ENCODE measurements around the gene CRKL. TPM values are rescaled to one million over a fixed set of nuclear protein-coding genes. Genes with fewer than 3 reads are reported as not detected.

CRKL gene
- total RNA-seq (2014; rRNA removed; shearing (Covaris generic)) (47.5 and 57.7 TPM in 2 replicates), total RNA-seq (2022) (70.9 and 73.4 TPM in 2 replicates), Bru-seq, nascent RNA (percentile 75 among the genes with signal in this experiment), BruChase-seq, experiment 1, labeled RNA remaining after a 6-hour chase (percentile 86 among the genes with signal in this experiment), BruChase-seq, experiment 2, labeled RNA remaining after a 2-hour chase (percentile 96 among the genes with signal in this experiment)
- long read RNA-seq, full-length matches to known transcripts = 99 of 143 reads
- long read RNA-seq, partial matches to known transcripts = 29 of 143 reads
- long read RNA-seq, other reads (novel, unspliced or antisense) = 15 of 143 reads

- BruUV-seq (replicated peaks) = TSS peak; percentile 95
- H2AFZ ChIP-seq (ENCODE audit: low read length) = peak within 1 kb of the TSS; percentile 97
- peak within 1 kb of the TSS; percentile 85 for H3K4me2 ChIP-seq (ENCODE audit: low read length)
- H4K20me1 ChIP-seq (ENCODE audit: insufficient read depth, low read length) = peaks cover 23% of the 10 kb centered on the region
- peaks cover 23% of the 10 kb centered on the region for H3K36me3 ChIP-seq (ENCODE audit: insufficient read depth, low read length)
- peaks cover 16% of the 10 kb centered on the region for H3K4me1 ChIP-seq (ENCODE audit: insufficient read depth, low read length, poor library complexity, severe bottlenecking)
- H3K79me2 ChIP-seq (ENCODE audit: insufficient read depth, low read depth, low read length) = peaks cover 49% of the 10 kb centered on the region
- peak within 1 kb of the TSS; percentile 70 for H3K27ac ChIP-seq (ENCODE audit: low read depth, low read length, poor library complexity, severe bottlenecking)
- intact Hi-C loops (cut with micrococcal nuclease; ENCODE audit: unreplicated experiment) = loop anchor here (1.0 to 10.0 kb wide), 3 partner anchors 58 to 85 kb away; partner anchors contain the start of genes LZTR1, PI4KA, SNAP29 and THAP7
- peak within 1 kb of the TSS; percentile 97 for H3K4me3 ChIP-seq (ENCODE audit: low read depth, low read length, poor library complexity, severe bottlenecking)
- POLR2A ChIA-PET = no interaction called here
- DNase-seq (ENCODE audit: low spot score) = peak; percentile 98
- CTCF ChIA-PET (ENCODE audit: unreplicated experiment) = no interaction called here
- no peaks in the 10 kb centered on the region for H3K9me3 ChIP-seq (ENCODE audit: low read length)
- H3K9me2 ChIP-seq (ENCODE audit: insufficient read depth, low read length) = no peaks in the 10 kb centered on the region
- no peak for TF ChIP-seq EZH2phosphoT487 (IDR thresholded peaks at IDR 0.05; ENCODE audit: borderline replicate concordance, low read depth, low read length)
- TF ChIP-seq CTCF (conservative IDR thresholded peaks at IDR 0.05; ENCODE audit: low read length) = peak; percentile 91
These were observed at the start of gene CRKL for GRCh38 chr22:20916916-20917810. CRKL (plus strand) TSS chr22:20917407; CDS start chr22:20917935, 528 bp downstream.

- TF ChIP-seq EZH2phosphoT487 (IDR thresholded peaks at IDR 0.05; ENCODE audit: borderline replicate concordance, low read depth, low read length) (no peak), CTCF (conservative IDR thresholded peaks at IDR 0.05; ENCODE audit: low read length) (no peak)
- no peak overlapping the region for H3K4me2 ChIP-seq (ENCODE audit: low read length)
- no peak overlapping the region for H3K4me3 ChIP-seq (ENCODE audit: low read depth, low read length, poor library complexity, severe bottlenecking)
- POLR2A ChIA-PET = interaction anchor here (0.5 to 0.6 kb wide), 2 partner anchors 75 to 157 kb away, joined by 4 to 6 read pairs; no protein-coding TSS in a partner anchor
- no peak overlapping the region for H2AFZ ChIP-seq (ENCODE audit: low read length)
- peaks cover 4% of the 10 kb centered on the region for H3K4me1 ChIP-seq (ENCODE audit: insufficient read depth, low read length, poor library complexity, severe bottlenecking)
- H3K36me3 ChIP-seq (ENCODE audit: insufficient read depth, low read length) = peaks cover 15% of the 10 kb centered on the region
- CTCF ChIA-PET (ENCODE audit: unreplicated experiment) = no interaction called here
- no peaks in the 10 kb centered on the region for H3K9me2 ChIP-seq (ENCODE audit: insufficient read depth, low read length)
- no peak overlapping the region for H3K27ac ChIP-seq (ENCODE audit: low read depth, low read length, poor library complexity, severe bottlenecking)
- no peak for DNase-seq (ENCODE audit: low spot score)
- no peaks in the 10 kb centered on the region for H4K20me1 ChIP-seq (ENCODE audit: insufficient read depth, low read length)
- no TSS peak for BruUV-seq (replicated peaks)
- intact Hi-C loops (cut with micrococcal nuclease; ENCODE audit: unreplicated experiment) = no loop called here
- H3K79me2 ChIP-seq (ENCODE audit: insufficient read depth, low read depth, low read length) = no peaks in the 10 kb centered on the region
- H3K9me3 ChIP-seq (ENCODE audit: low read length) = no peaks in the 10 kb centered on the region
These were observed 48.9 kb upstream of the CRKL start for GRCh38 chr22:20868025-20868962.
